ENCODE measurements around the gene TRDN. TPM values are rescaled to one million over a fixed set of nuclear protein-coding genes. Genes with fewer than 3 reads are reported as not detected.

The TRDN gene
- total and polyA plus RNA-seq, 3 donors from 2014 or later: 2.8 to 3.7 (median 3.2) TPM

DNA sequence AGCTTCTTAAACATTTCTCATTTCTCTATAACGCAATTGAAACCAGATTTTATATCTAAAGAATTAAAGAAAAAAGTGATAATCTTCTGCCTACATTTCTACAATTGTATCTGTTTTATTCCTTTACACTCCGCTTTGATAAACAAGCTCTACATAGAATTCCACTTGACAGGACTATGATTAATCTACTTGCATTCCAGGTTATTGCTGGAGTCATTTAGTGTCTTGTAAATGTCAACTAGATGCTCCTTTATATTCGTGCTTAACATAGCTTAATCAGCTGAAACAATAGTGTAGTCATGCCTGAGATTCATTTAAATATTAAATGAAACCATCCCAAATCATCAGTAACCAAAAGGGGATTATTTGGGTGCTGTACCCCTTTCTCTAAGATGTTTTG is 284.0 kb downstream of the TRDN start:
- H3K4me3 ChIP-seq: no peak overlapping the region
- DNase-seq: no peak
- no peaks in the 10 kb centered on the region for H3K27me3 ChIP-seq
- intact Hi-C loops (cut with DNase I; ENCODE audit: low total_unique reads): no loop called here
- H3K27ac ChIP-seq: no peak overlapping the region
- WGBS, 2 donors: 54 to 63% methylated on average over 3 of the region's 3 CpGs
- no peaks in the 10 kb centered on the region for H3K4me1 ChIP-seq
- H3K9me3 ChIP-seq: no peaks in the 10 kb centered on the region
- no peak for TF ChIP-seq CTCF (IDR thresholded peaks at IDR 0.05)
- no peak for TF ChIP-seq POLR2A (IDR thresholded peaks at IDR 0.05)
- no peaks in the 10 kb centered on the region for H3K36me3 ChIP-seq (ENCODE audit: low read depth, missing control alignments)

- 52 to 54% methylated on average over 3 of the region's 3 CpGs for WGBS, 2 donors
- H3K4me1 ChIP-seq: no peaks in the 10 kb centered on the region
- no peak for DNase-seq
- no peak overlapping the region for H3K4me3 ChIP-seq
- no peaks in the 10 kb centered on the region for H3K9me3 ChIP-seq
- no peak for TF ChIP-seq POLR2A (IDR thresholded peaks at IDR 0.05)
- TF ChIP-seq CTCF (IDR thresholded peaks at IDR 0.05): no peak
- no peak overlapping the region for H3K27ac ChIP-seq
- intact Hi-C loops (cut with DNase I; ENCODE audit: low total_unique reads): no loop called here
- H3K36me3 ChIP-seq (ENCODE audit: low read depth, missing control alignments): no peaks in the 10 kb centered on the region
- H3K27me3 ChIP-seq: no peaks in the 10 kb centered on the region
Measured at GRCh38 chr6:123352279-123352678, 284.5 kb downstream of the TRDN start.

- Histone ChIP-seq H3K36me3 (ENCODE audit: low read depth, missing control alignments) (no peaks in the 10 kb centered on the region), H3K27ac (no peak overlapping the region), H3K9me3 (no peaks in the 10 kb centered on the region), H3K4me1 (no peaks in the 10 kb centered on the region), H3K27me3 (no peaks in the 10 kb centered on the region), H3K4me3 (no peak overlapping the region)
- TF ChIP-seq POLR2A (IDR thresholded peaks at IDR 0.05): no peak
- TF ChIP-seq CTCF (IDR thresholded peaks at IDR 0.05): no peak
- intact Hi-C loops (cut with DNase I; ENCODE audit: low total_unique reads): no loop called here
- WGBS, 2 donors: 55 to 68% methylated on average over 1 of the region's 1 CpG
- no peak for DNase-seq
Measured at GRCh38 chr6:123343836-123344235, 292.9 kb downstream of the TRDN start.

DNA sequence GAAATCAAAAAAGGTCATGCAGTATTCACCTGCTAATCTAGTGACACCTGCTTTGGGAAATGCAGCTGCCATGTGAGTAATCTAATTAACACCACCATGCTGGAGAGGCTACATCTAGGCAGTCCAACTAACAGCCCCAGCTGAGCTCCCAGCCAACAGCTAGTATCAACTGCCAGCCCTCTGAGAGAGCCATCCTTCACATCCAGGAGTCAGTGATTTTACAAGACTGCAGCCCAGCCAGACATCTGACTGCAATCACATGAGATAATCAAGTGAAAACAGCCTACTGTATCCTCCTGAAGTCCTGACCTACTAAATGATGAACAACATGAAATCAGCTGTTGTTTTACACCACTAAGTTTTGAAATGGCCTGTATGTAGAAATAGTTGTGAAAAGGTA is 298.4 kb downstream of the TRDN start:
- no peaks in the 10 kb centered on the region for H3K4me1 ChIP-seq
- H3K27me3 ChIP-seq: no peaks in the 10 kb centered on the region
- H3K9me3 ChIP-seq: no peaks in the 10 kb centered on the region
- H3K27ac ChIP-seq: no peak overlapping the region
- H3K36me3 ChIP-seq (ENCODE audit: low read depth, missing control alignments): no peaks in the 10 kb centered on the region
- no peak overlapping the region for H3K4me3 ChIP-seq
- TF ChIP-seq CTCF (IDR thresholded peaks at IDR 0.05): no peak
- TF ChIP-seq POLR2A (IDR thresholded peaks at IDR 0.05): no peak
- intact Hi-C loops (cut with DNase I; ENCODE audit: low total_unique reads): no loop called here
- no peak for DNase-seq

DNA sequence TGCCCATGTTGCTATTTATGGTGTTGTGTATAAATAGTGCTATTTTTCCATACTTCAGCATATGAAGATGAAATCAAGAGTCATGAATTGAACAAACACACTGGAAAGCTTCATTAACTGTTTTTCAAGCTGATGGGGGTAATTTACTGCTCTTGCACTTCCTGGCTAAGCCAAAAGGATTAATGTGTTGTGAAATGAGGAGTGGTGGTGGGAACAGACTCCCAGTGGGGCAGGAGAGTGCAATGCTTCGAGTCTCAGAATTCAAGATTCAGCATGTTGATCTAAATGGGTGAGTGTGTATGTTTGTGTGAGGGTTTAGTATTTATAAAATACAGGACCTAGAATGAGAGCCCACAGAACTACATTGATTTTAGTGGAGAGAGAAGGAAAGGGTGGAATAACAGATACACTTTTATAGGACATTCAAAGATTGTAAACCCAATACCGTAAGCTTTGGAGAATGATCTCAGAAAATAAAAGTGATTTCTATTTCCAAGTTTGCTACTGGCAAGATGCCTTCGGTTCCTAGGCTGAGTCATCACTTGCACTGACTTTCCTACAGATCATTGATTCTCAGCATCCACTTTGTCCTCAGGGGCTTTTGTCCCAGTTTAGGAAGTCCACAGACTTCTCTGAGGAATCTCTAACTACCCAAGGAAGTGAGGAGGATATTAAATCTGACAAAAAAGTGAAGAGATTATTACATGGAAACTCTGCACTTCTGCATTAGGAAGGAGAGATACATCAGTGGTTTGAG is 303.6 kb downstream of the TRDN start:
- Histone ChIP-seq H3K9me3 (no peaks in the 10 kb centered on the region), H3K4me3 (no peak overlapping the region), H3K27ac (no peak overlapping the region), H3K27me3 (no peaks in the 10 kb centered on the region), H3K36me3 (ENCODE audit: low read depth, missing control alignments) (no peaks in the 10 kb centered on the region), H3K4me1 (no peaks in the 10 kb centered on the region)
- no peak for TF ChIP-seq POLR2A (IDR thresholded peaks at IDR 0.05)
- TF ChIP-seq CTCF (IDR thresholded peaks at IDR 0.05): no peak
- intact Hi-C loops (cut with DNase I; ENCODE audit: low total_unique reads): no loop called here
- WGBS, 2 donors: 75 to 77% methylated on average over 3 of the region's 3 CpGs
- DNase-seq: no peak

All from testis (tissue), 3 donors.